Measurements from ENCODE around the gene TBX15.

- TF ChIP-seq, protein P1, sequence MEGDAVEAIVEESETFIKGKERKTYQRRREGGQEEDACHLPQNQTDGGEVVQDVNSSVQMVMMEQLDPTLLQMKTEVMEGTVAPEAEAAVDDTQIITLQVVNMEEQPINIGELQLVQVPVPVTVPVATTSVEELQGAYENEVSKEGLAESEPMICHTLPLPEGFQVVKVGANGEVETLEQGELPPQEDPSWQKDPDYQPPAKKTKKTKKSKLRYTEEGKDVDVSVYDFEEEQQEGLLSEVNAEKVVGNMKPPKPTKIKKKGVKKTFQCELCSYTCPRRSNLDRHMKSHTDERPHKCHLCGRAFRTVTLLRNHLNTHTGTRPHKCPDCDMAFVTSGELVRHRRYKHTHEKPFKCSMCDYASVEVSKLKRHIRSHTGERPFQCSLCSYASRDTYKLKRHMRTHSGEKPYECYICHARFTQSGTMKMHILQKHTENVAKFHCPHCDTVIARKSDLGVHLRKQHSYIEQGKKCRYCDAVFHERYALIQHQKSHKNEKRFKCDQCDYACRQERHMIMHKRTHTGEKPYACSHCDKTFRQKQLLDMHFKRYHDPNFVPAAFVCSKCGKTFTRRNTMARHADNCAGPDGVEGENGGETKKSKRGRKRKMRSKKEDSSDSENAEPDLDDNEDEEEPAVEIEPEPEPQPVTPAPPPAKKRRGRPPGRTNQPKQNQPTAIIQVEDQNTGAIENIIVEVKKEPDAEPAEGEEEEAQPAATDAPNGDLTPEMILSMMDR (IDR thresholded peaks at IDR 0.05) = no peak
- TF ChIP-seq POLR2A (IDR thresholded peaks at IDR 0.05) = no peak
Observed at GRCh38 chr1:118983558-118984041, 4.5 kb downstream of the TBX15 start.
